ENCODE results near the gene CLPSL1. TPM values are rescaled to one million over a fixed set of nuclear protein-coding genes. Genes with fewer than 3 reads are reported as not detected.

Gene CLPSL1
- total and polyA plus RNA-seq, 2 donors (not counting 1 experiment from before 2014, with no cell fraction given) = not detected

- ChIA-PET CTCF (no interaction called here), POLR2A (no interaction called here)
- H3K4me3 Mint-ChIP-seq = no peak overlapping the region
- H3K36me3 ChIP-seq (replicated peaks in 1 of 2; ENCODE audit: control extremely low read depth in 1 of 2, control insufficient read depth in 1 of 2, extremely low read depth in 1 of 2, insufficient read depth in 2 of 2, low read length in 1 of 2) = no peaks in the 10 kb centered on the region
- H3K4me2 ChIP-seq (replicated peaks; ENCODE audit: low read depth, low read length, poor library complexity, severe bottlenecking) = no peak overlapping the region
- TF ChIP-seq CTCF (IDR thresholded peaks at IDR 0.05) (no peak), EZH2 (IDR thresholded peaks at IDR 0.05; ENCODE audit: borderline replicate concordance, insufficient read depth, low read depth, low read length, poor library complexity, severe bottlenecking) (no peak)
- no peaks in the 10 kb centered on the region for H3K4me1 ChIP-seq (ENCODE audit: control insufficient read depth in 2 of 2, insufficient read depth in 2 of 2, low read length in 2 of 2)
- no peak overlapping the region for H3K9ac ChIP-seq (ENCODE audit: low read length)
- intact Hi-C loops (cut with micrococcal nuclease) = no loop called here
- no peaks in the 10 kb centered on the region for H4K20me1 ChIP-seq (ENCODE audit: control insufficient read depth, insufficient read depth, low read length, poor library complexity, severe bottlenecking)
- no peaks in the 10 kb centered on the region for H3K4me1 Mint-ChIP-seq
- H3K27ac Mint-ChIP-seq = no peak overlapping the region
- no peak overlapping the region for H3K27ac ChIP-seq (ENCODE audit: low read length in 2 of 2)
- H2AFZ ChIP-seq (ENCODE audit: insufficient read depth, low read depth, low read length, poor library complexity, severe bottlenecking) = no peak overlapping the region
- H3K27me3 ChIP-seq (replicated peaks in 1 of 4; ENCODE audit: control extremely low read depth in 1 of 4, control insufficient read depth in 3 of 4, insufficient read depth in 4 of 4, low read length in 3 of 4) = peaks cover 0 to 17% (median 0%) of the 10 kb centered on the region in 4 experiments
- H3K79me2 ChIP-seq (ENCODE audit: control insufficient read depth, insufficient read depth, low read length) = no peaks in the 10 kb centered on the region
- H3K27me3 Mint-ChIP-seq = peaks cover 11% of the 10 kb centered on the region
- WGBS (ENCODE audit: insufficient coverage) = 76% methylated on average over 4 of the region's 4 CpGs
- no peaks in the 10 kb centered on the region for H3K9me3 Mint-ChIP-seq (ENCODE audit: insufficient read depth)
- no peak for ATAC-seq (ENCODE audit: low read depth)
- no peak for DNase-seq
- H3K9me3 ChIP-seq (ENCODE audit: control extremely low read depth in 1 of 3, control insufficient read depth in 2 of 3, insufficient read depth in 1 of 3, low read length in 2 of 3) = no peaks in the 10 kb centered on the region
- no peak overlapping the region for H3K4me3 ChIP-seq (ENCODE audit: control extremely low read depth in 1 of 5, extremely low read depth in 1 of 5, insufficient read depth in 1 of 5, low read depth in 2 of 5, low read length in 4 of 5)
Observed at GRCh38 chr6:35796236-35796635, 15.4 kb downstream of the CLPSL1 start.

GRCh38 chr6:35797837-35798526 lies 17.2 kb downstream of the CLPSL1 start:
- no peaks in the 10 kb centered on the region for H3K36me3 ChIP-seq (replicated peaks in 1 of 2; ENCODE audit: control extremely low read depth in 1 of 2, control insufficient read depth in 1 of 2, extremely low read depth in 1 of 2, insufficient read depth in 2 of 2, low read length in 1 of 2)
- no peaks in the 10 kb centered on the region for H4K20me1 ChIP-seq (ENCODE audit: control insufficient read depth, insufficient read depth, low read length, poor library complexity, severe bottlenecking)
- intact Hi-C loops (cut with micrococcal nuclease) = no loop called here
- DNase-seq (no peak), ATAC-seq (ENCODE audit: low read depth) (no peak)
- H2AFZ ChIP-seq (ENCODE audit: insufficient read depth, low read depth, low read length, poor library complexity, severe bottlenecking) = no peak overlapping the region
- H3K4me3 ChIP-seq (ENCODE audit: control extremely low read depth in 1 of 5, extremely low read depth in 1 of 5, insufficient read depth in 1 of 5, low read depth in 2 of 5, low read length in 4 of 5) = no peak overlapping the region
- no peak for TF ChIP-seq CTCF (IDR thresholded peaks at IDR 0.05)
- TF ChIP-seq EZH2 (IDR thresholded peaks at IDR 0.05; ENCODE audit: borderline replicate concordance, insufficient read depth, low read depth, low read length, poor library complexity, severe bottlenecking) = no peak
- no peaks in the 10 kb centered on the region for H3K4me1 ChIP-seq (ENCODE audit: control insufficient read depth in 2 of 2, insufficient read depth in 2 of 2, low read length in 2 of 2)
- no peak overlapping the region for H3K27ac ChIP-seq (ENCODE audit: low read length in 2 of 2)
- Mint-ChIP-seq H3K27me3 (peaks cover 4% of the 10 kb centered on the region), H3K4me1 (no peaks in the 10 kb centered on the region), H3K4me3 (no peak overlapping the region), H3K9me3 (ENCODE audit: insufficient read depth) (no peaks in the 10 kb centered on the region), H3K27ac (no peak overlapping the region)
- H3K27me3 ChIP-seq (replicated peaks in 1 of 4; ENCODE audit: control extremely low read depth in 1 of 4, control insufficient read depth in 3 of 4, insufficient read depth in 4 of 4, low read length in 3 of 4) = peaks cover 0 to 10% (median 0%) of the 10 kb centered on the region in 4 experiments
- H3K4me2 ChIP-seq (replicated peaks; ENCODE audit: low read depth, low read length, poor library complexity, severe bottlenecking) = no peak overlapping the region
- POLR2A ChIA-PET = no interaction called here
- no peak overlapping the region for H3K9ac ChIP-seq (ENCODE audit: low read length)
- no peaks in the 10 kb centered on the region for H3K79me2 ChIP-seq (ENCODE audit: control insufficient read depth, insufficient read depth, low read length)
- CTCF ChIA-PET = no interaction called here
- H3K9me3 ChIP-seq (ENCODE audit: control extremely low read depth in 1 of 3, control insufficient read depth in 2 of 3, insufficient read depth in 1 of 3, low read length in 2 of 3) = no peaks in the 10 kb centered on the region
- WGBS (ENCODE audit: insufficient coverage) = 92% methylated on average over 8 of the region's 8 CpGs
